GM03348 (cell line): ENCODE results near the gene ELAVL1.
"Not testable (repeated sequence)": the region's sequence is repeated elsewhere in the genome, so short reads cannot be mapped to it uniquely, and the experiment has no call there.

Source experiments
- DNase-seq: peaks from one replicate; pipeline ENCODE4 v3.0.0; 2012; ENCODE audit warnings: low spot score

ELAVL1 gene

GRCh38 chr19:7921302-7921966 is 84.0 kb downstream of the ELAVL1 start:
- no peak for DNase-seq

DNA sequence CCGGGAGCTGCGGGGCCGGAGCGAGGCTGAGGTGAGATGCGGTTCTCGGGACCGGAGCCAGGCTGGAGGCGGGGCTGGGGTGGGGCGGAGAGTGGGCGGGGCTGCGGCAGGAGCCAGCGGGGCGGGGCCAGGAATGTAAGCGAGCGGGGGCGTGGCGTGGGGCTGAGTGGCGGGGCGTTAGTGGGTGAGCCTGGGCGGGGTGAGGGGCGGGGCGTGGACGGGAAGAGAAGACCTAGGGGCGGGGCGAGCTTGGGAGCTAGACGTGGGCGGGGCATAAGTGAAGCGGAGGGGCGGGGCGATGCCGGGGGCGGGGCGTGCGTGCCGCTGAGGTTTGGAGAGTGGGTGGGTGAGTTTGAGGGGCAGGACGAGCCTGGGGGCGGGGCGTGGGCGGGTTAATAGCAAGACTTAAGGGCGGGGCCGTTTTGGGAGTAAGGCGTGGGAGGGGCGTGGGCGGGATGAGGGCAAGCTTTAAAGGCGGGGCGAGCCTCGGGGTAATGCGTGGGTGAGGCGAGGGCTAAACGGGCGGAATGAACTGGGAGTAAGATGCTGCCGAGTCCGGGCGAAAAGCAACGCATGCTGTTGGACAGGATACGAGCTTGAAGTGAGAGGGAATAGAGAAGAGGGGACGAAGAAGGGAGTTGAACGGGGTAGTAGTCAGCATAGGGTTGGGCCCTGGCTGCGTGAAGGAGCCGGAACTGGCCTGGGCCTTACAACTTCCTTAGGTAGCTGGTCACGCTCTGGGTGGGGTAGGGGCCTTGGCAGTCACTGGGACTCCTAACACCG is 84.7 kb downstream of the ELAVL1 start:
- DNase-seq = peak; percentile 98

DNA sequence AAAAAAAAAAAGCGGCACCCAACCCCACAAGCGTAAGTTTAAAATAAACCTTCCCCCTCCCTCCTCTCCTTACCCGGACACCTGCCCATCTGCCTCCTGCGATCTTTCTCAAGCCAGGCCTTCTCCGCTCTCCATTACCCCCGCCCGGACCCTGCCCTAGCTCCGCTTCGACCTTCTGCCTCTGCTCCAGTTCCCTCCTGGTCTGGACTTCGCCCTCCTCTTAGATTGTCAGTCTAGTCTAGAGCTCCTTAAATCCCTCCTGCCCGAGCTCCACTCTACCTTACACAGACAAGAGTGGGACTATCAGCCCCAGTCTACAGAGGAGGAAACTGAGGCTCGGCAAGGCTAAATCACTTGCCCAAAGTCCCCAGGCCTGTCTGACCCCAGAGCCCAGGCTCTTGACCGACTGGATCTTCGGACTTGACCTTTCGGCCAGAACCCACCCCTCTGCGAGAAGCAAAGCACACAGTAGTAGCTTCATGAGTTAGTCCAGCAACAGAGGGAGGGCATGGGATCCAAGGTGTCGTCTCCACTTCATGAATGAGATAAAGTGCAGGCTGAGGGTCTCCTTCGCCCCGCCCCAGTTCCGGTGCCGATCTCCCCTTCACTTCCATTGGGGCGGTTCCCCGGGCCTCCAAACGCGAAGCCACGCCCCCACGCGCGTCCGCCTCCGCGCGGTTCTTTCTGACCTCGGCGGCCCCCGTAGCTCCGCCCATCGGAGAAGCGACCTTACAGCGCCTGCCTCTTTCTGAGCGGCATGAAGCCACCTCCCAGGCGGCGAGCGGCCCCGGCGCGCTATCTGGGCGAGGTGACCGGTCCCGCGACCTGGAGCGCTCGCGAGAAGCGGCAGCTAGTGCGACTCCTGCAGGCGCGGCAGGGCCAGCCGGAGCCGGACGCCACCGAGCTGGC is 85.6 kb downstream of the ELAVL1 start, which contains the start of gene SNAPC2:
TSS of gene SNAPC2 (plus strand) at position 729 of the 909 bp plus-strand sequence. CDS start at position 758, 29 bp downstream.
- DNase-seq = peak; percentile 93

DNA sequence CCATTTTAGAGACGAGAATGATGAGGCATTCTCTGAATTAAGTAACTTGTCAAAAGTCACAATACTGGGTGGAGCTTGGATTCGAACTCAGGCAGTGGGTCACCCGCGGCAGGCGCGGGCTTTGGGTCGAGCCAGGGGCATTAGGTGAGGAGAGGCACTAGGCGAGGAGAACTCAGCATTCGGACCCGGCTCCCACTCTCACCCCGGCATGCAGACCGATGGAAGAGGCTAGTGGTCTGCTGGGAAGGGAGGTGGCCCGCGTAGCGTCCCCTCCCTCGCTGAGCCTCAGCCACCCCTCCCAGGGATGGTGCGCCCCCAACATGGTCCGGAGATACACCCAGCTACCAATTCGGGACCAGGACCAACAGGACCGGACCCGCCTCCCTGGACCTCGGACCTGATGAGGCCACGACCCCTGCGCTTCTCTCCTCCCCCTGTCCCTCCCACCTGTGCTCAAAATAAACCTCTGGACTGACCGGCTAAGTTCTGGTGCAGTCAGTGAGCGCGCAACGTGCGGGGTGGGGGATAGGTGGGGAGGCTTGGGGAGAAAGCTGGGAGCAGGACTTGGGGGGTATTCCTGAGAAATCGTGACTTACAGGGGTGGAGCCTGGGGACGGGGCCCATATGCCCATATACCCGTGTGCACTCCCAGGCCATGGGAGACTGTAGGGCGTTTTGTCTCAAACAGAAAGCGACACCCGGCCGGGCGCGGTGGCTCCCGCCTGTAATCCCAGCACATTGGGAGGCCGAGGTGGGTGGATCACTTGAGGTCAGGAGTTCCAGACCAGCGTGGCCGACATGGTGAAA is 86.6 kb downstream of the ELAVL1 start:
- DNase-seq = no peak

DNA sequence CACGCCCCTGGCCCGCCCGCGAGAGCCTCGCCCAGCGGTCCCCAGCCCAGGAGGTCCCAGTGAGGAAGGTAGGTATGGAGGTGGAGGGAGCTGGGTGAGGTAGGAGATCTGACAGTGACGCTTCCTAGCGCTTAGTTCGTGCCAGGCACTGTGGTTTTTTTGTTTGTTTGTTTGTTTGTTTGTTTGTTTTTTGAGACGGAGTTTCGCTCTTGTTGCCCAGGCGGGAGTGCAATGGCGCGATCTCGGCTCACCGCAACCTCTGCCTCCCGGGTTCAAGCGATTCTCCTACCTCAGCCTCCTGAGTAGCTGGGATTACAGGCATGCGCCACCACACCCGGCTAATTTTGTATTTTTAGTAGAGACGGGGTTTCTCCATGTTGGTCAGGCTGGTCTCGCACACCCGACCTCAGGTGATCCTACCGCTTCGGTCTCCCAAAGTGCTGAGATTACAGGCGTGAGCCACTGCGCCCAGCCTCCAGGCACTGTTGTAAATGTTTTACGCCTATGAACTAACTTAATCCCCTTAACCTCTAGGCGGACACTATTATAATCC is 87.3 kb downstream of the ELAVL1 start:
- not testable (repeated sequence) for DNase-seq

DNA sequence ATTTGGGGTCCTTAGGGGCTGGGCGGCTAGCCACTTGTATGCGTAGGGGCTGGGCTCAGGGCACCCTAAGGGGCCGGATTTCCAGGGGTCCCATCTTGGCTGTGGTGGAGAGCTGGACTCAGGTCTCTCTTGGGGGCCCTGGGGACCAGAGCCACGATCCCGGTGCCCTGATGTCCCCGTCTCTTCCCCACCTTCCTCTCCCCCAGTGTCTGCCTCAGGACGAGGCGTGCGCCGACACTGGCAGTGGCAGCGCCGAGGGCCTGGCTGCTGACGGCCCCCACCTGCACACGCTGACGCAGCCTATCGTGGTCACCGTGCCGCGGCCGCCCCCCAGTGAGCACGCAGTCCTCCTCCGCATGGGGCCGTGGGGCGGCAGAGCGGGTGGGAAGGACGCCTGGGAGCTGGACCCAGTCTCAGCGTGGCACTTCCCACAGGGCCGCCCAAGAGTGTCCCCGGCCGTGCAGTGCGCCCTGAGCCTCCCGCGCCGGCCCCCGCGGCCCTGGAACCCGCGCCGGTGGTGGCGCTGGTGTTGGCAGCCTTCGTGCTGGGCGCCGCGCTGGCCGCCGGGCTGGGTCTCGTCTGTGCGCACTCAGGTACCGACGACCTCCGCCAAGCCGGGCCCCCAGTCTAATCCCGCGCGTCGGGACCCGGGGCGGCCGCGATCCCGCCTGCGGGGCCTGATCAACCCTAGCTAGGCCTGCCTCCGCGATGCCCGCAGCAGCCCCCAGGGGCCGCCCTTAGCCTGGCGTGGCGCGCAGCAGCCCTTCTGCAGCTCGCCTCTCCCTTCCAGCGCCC is 88.0 kb downstream of the ELAVL1 start:
- peak; percentile 79 for DNase-seq

GRCh38 chr19:7916955-7917266 is 88.5 kb downstream of the ELAVL1 start:
- no peak for DNase-seq

DNA sequence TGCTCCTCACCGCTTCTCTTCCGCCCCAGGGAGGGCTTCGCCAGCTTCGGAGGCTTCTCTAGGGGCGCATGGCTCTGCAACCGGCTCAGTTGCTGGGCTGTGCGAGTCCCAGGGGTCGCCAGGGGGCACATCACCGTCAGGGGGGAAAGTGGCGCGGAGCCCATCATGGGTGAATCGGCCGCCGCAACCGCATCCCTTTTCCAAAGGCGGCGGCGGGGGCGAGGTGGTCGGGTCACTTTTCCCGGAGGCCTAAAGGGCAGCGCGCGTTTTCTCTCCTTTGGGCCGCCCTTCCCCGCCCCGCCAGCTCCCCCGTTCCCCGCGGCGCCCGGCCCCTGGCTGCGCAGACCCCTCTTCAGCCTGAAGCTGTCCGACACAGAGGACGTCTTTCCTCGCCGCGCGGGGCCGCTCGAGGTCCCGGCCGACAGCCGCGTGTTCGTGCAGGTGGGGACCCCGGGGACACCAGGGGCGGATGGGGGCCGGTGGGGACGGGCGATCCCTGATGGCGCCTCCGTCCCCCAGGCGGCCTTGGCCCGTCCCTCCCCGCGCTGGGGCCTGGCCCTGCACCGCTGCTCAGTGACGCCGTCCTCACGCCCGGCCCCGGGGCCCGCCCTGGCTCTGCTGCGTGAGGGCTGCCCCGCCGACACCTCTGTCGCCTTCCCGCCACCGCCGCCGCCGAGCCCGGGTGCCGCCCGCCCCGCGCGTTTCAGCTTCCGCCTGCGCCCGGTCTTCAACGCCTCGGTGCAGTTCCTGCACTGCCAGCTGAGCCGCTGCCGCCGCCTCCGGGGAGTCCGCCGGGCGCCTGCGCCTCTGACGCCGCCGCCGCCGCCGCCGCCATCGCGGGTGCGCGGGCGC is 89.1 kb downstream of the ELAVL1 start:
- peak; percentile 56 for DNase-seq

DNA sequence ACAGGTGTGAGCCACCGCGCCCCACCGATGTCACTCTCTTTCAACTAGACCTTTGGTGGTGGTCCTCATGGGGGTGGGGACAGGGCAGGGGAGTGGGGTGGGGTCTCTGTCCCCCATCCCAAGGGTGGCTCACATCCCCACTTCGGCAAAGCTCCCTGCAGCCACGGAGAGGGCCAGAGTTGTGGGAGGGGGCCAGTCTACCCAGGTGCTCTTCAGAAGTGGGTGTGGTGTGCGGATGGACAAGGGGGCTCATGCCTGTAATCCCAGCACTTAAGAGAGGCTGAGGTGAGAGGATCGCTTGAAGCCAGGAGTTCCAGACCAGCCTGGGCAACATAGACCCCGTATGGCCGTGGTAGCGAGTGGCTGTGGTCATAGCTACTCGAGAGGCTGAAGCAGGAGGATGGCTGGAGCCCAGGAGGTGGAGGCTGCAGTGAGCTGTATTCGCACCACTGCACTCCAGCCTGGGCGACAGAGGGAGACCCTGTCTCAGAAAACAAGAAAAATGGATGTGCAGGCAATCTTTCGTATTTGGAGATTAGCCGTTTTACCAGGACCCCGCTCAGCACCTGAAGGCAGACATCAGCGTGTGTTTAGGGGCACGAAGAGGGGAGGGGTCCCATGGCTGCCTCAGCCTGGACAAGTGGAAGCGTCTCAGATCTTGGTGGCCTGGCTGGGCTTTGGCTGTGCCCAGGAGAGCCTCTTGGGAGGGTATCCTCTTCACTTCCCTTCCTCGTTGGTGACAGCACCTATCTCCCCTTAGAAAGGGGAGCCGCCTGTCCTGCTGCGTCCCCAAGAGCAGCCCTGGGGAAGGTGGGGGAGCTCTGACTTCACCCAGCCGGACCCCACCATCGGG is 90.0 kb downstream of the ELAVL1 start:
- DNase-seq = no peak

GRCh38 chr19:7914598-7915045 is 90.8 kb downstream of the ELAVL1 start, which contains the start of gene TGFBR3L:
TSS of gene TGFBR3L (plus strand) at chr19:7914830.
- no peak for DNase-seq

DNA sequence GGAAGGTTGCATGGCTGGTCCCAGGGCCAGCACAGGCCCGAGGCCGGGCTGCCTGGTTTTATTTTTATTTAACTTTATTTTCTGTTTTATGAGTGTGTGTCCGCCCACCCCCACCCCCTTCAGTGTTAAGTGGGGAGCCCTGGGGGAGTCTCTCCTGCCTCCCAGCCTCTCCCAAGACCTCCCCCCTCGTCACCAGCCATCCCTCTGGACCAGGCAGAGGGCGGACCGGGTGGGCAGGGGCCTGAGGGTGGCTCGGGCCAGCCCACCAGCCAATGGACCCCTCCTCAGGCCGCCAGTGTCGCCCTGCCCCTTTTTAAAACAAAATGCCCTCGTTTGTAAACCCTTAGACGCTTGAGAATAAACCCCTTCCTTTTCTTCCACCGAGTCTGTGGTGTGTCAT is 91.3 kb downstream of the ELAVL1 start:
- DNase-seq = no peak

DNA sequence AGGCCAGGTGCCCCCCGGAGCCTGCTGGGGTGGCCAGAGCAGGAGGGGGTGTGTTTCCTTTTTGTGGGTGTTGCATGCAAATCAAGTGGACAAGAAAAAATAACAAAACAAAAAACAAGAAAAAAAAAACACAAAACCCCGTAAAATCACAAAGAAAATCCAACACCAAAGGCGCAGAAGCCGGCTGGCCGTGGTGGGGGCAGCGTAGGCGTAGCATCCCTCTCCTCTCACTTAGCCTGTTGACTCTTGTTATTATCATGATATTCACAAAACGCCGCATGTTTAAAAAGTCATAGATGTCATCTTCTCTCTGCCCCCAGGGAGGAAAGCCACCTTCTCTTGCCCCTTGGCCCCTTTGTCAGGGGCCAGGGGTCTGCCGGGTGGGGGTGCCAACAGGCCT is 91.8 kb downstream of the ELAVL1 start:
- DNase-seq = no peak

GRCh38 chr19:7912697-7913564 is 92.5 kb downstream of the ELAVL1 start:
- no peak for DNase-seq

- no peak for DNase-seq
Observed at GRCh38 chr19:7912144-7912696, 93.2 kb downstream of the ELAVL1 start.

GRCh38 chr19:7911508-7912143 is 93.8 kb downstream of the ELAVL1 start:
- no peak for DNase-seq

DNA sequence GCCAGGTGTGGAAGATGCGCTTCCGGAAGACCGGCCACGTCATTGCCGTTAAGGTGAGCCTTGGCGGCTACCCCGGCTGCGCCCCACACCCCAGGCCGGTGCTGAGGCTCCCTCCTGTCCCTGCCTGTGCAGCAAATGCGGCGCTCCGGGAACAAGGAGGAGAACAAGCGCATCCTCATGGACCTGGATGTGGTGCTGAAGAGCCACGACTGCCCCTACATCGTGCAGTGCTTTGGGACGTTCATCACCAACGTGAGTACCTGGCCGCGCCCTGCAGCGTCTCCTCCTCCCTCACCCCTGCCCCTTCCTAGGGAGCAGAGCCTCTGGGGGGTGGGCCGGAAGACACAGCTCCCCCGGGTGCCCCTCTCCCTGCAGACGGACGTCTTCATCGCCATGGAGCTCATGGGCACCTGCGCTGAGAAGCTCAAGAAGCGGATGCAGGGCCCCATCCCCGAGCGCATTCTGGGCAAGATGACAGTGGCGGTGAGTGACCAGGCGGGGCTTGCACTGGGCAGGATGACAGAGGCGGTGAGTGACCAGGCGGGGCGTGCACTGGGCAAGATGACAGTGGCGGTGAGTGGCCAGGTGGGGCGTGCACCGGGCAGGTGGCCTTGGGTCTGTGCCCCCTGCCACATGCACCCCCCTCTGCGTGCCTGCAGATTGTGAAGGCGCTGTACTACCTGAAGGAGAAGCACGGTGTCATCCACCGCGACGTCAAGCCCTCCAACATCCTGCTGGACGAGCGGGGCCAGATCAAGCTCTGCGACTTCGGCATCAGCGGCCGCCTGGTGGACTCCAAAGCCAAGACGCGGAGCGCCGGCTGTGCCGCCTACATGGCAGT is 94.9 kb downstream of the ELAVL1 start:
- DNase-seq = no peak
